ENCODE measurements around the gene SERTAD3. TPM values are rescaled to one million over a fixed set of nuclear protein-coding genes. Genes with fewer than 3 reads are reported as not detected.
A peak's percentile ranks its signal among the peaks of the same experiment; 100 is the strongest.
"Not testable (repeated sequence)": the region's sequence is repeated elsewhere in the genome, so short reads cannot be mapped to it uniquely, and the experiment has no call there.

The SERTAD3 gene
- total RNA-seq, 4 donors from 2014 or later, result 22.1 to 30.2 (median 26.4) TPM

GRCh38 chr19:40431698-40432097, 12.4 kb downstream of the SERTAD3 start:
- 71 to 74% methylated on average over 1 to 3 of the region's 3 CpGs for WGBS, 2 donors (ENCODE audit: low coverage in 1 of 2)
- no peak for ATAC-seq

GRCh38 chr19:40430242-40430641, 13.9 kb downstream of the SERTAD3 start:
- H3K4me3 ChIP-seq, H3K36me3 ChIP-seq, H3K9me3 ChIP-seq, ATAC-seq, H3K27ac ChIP-seq, H3K27me3 ChIP-seq: not testable (repeated sequence)
- H3K4me1 ChIP-seq, result peaks cover 0 to 46% (median 12%) of the 10 kb centered on the region in 3 donors
- 97 to 100% methylated on average over 1 to 7 of the region's 10 CpGs for WGBS, 2 donors (ENCODE audit: low coverage in 1 of 2)

More at GRCh38 chr19:40431698-40432097, 12.4 kb downstream of the SERTAD3 start:
- no peaks in the 10 kb centered on the region for H3K9me3 ChIP-seq
- peaks cover 0 to 40% (median 10%) of the 10 kb centered on the region in 3 donors for H3K4me1 ChIP-seq
- H3K27me3 ChIP-seq, result no peaks in the 10 kb centered on the region
- peak overlapping the region in 3 of 4 donors; percentile 88 to 95 (median 88) for H3K27ac ChIP-seq
- no peak overlapping the region for H3K4me3 ChIP-seq
- TF ChIP-seq POLR2A (IDR thresholded peaks at IDR 0.05), result no peak
- H3K36me3 ChIP-seq, result no peaks in the 10 kb centered on the region

GRCh38 chr19:40428197-40428596, 15.9 kb downstream of the SERTAD3 start:
- H3K9me3 ChIP-seq, H3K27me3 ChIP-seq, ATAC-seq, H3K4me3 ChIP-seq, H3K36me3 ChIP-seq, H3K27ac ChIP-seq: not testable (repeated sequence)
- WGBS, 2 donors (ENCODE audit: low coverage in 1 of 2), result 92 to 95% methylated on average over 3 to 7 of the region's 7 CpGs
- H3K4me1 ChIP-seq, result peaks cover 0 to 47% (median 21%) of the 10 kb centered on the region in 3 donors

- Histone ChIP-seq H3K4me3 (peak within 1 kb of the TSS; percentile 71 to 81), H3K36me3 (peaks cover 0 to 16% of the 10 kb centered on the region in 2 donors), H3K27me3 (no peaks in the 10 kb centered on the region), H3K27ac (peak within 1 kb of the TSS; percentile 94 to 100 (median 98)), H3K4me1 (peaks cover 0 to 47% (median 29%) of the 10 kb centered on the region in 3 donors), H3K9me3 (no peaks in the 10 kb centered on the region)
- WGBS, 2 donors (ENCODE audit: low coverage in 1 of 2), result no CpG with 5 or more reads among the region's 75 CpGs
- TF ChIP-seq POLR2A (IDR thresholded peaks at IDR 0.05), result peak; percentile 96 to 97
- TF ChIP-seq CTCF (IDR thresholded peaks at IDR 0.05), result peak in 3 of 4 experiments; percentile 79 to 94 (median 80)
- peak; percentile 99 for TF ChIP-seq POLR2AphosphoS5 (IDR thresholded peaks at IDR 0.05)
- no peak for TF ChIP-seq EP300 (IDR thresholded peaks at IDR 0.05)
- peak; percentile 92 for ATAC-seq
These were observed 18.5 kb downstream of the SERTAD3 start, which contains the start of gene SERTAD1 for GRCh38 chr19:40425450-40426287. Gene SERTAD1 (minus strand): TSS chr19:40425992. CDS start chr19:40423546, 2,446 bp downstream.

GRCh38 chr19:40424637-40425449, 19.3 kb downstream of the SERTAD3 start:
- H3K27me3 ChIP-seq, result no peaks in the 10 kb centered on the region
- no peak for TF ChIP-seq CTCF (IDR thresholded peaks at IDR 0.05)
- no peak for TF ChIP-seq EP300 (IDR thresholded peaks at IDR 0.05)
- no peak for TF ChIP-seq POLR2AphosphoS5 (IDR thresholded peaks at IDR 0.05)
- TF ChIP-seq POLR2A (IDR thresholded peaks at IDR 0.05), result no peak
- no peak for ATAC-seq
- peak overlapping the region; percentile 94 to 100 (median 98) for H3K27ac ChIP-seq
- H3K4me3 ChIP-seq, result peak overlapping the region; percentile 71 to 81
- no peaks in the 10 kb centered on the region for H3K9me3 ChIP-seq
- H3K36me3 ChIP-seq, result peaks cover 0 to 16% of the 10 kb centered on the region in 2 donors
- WGBS, 2 donors (ENCODE audit: low coverage in 1 of 2), result 0 to 1% methylated on average over 14 to 16 of the region's 28 CpGs
- H3K4me1 ChIP-seq, result peaks cover 0 to 55% (median 29%) of the 10 kb centered on the region in 3 donors

- Histone ChIP-seq H3K36me3 (peaks cover 0 to 16% of the 10 kb centered on the region in 2 donors), H3K27me3 (no peaks in the 10 kb centered on the region), H3K4me1 (peaks cover 0 to 57% (median 29%) of the 10 kb centered on the region in 3 donors), H3K4me3 (peak overlapping the region in 1 of 2 donors; percentile 81), H3K9me3 (no peaks in the 10 kb centered on the region), H3K27ac (peak overlapping the region in 2 of 4 donors; percentile 98 to 100)
- no peak for TF ChIP-seq CTCF (IDR thresholded peaks at IDR 0.05)
- ATAC-seq, result no peak
- 83 to 96% methylated on average over 3 to 6 of the region's 6 CpGs for WGBS, 2 donors (ENCODE audit: low coverage in 1 of 2)
These were observed 20.2 kb downstream of the SERTAD3 start for GRCh38 chr19:40423938-40424337.
